Stimulated activated naive CD8-positive, alpha-beta T cell treated with anti-CD3 and anti-CD28 coated beads, Interleukin-15, amount 100 ng/mL, for 72 hours (primary cell): Measurements from ENCODE around the gene NIN.
"Not testable (repeated sequence)": the region's sequence is repeated elsewhere in the genome, so short reads cannot be mapped to it uniquely, and the experiment has no call there.

Source experiments
- ATAC-seq: fragments of 150-1000 bp; cut with Tn5 transposase; 2 replicates; pipeline ENCODE4 v1.10.0; 2021; ENCODE audit warnings: mild to moderate bottlenecking, moderate library complexity
- DNase-seq, 2 donors: peaks; one replicate each; pipeline ENCODE4 v3.0.0; 2021 to 2022
- H3K27ac Mint-ChIP-seq, 2 donors: one replicate each; pipeline ENCODE4 v1.8.0; 2022; ENCODE audit warnings: mild to moderate bottlenecking in 2 of 2, mixed read lengths in 2 of 2, moderate library complexity in 2 of 2
- H3K27me3 Mint-ChIP-seq: one replicate; pipeline ENCODE4 v1.8.0; 2022; ENCODE audit warnings: mixed read lengths
- H3K4me1 Mint-ChIP-seq: one replicate; pipeline ENCODE4 v1.8.0; 2022; ENCODE audit warnings: mild to moderate bottlenecking, mixed read lengths
- H3K4me3 Mint-ChIP-seq, 2 donors: one replicate each; pipeline ENCODE4 v1.8.0; 2022; ENCODE audit warnings: mild to moderate bottlenecking in 2 of 2, mixed read lengths in 2 of 2, moderate library complexity in 1 of 2
- H3K9me3 Mint-ChIP-seq, 2 donors: one replicate each; pipeline ENCODE4 v1.8.0; 2022; ENCODE audit warnings: mixed read lengths in 2 of 2

Gene NIN

DNA sequence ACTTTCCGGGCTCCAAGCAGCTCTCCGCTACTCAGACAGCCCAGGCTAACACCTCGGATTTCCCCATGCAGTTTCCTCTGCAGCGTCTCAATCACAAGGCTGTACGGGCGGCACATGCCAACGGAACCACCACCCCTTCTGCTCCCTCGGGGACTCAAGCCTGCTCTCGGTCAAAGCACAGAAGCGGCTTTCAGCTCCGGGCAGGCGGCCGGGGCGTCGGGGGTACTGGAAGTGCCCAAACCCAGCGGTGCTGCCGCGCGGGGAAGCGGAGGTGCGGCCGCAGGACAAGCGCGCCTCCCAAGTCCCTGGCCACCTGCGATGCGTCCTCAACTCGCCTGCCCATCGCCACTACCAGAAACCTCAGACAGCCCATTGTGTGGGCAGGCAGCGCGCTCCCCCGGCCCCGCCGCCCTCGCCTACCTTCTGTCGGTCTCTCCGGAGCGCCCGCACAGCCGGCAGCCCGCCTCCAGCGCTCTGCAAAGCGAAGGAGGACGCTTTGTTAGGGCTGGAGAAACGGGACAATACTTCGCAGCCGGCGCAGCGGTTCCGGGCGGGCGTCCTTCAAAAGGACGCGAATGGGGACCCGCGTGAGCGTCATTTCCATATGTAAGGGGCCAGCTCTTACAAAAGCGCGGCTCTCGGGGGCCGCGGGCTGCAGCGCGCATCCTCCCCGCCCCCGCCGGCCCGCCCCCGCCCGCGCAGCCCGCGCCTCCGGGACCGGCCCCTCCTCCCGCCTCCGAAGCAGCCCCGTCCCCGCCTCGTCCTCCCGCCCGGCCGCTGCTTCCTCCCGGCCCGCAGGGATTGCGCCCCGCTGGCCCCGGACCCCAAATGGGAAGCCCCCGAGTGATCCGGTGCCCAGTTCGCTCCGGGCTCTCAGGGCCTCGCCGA lies 674 bp downstream of the NIN start:
- DNase-seq (peak; percentile 74 to 78), ATAC-seq (peak; percentile 79)
- Mint-ChIP-seq H3K27me3 (no peaks in the 10 kb centered on the region), H3K27ac (peak overlapping the region; percentile 91 to 92), H3K9me3 (no peaks in the 10 kb centered on the region), H3K4me3 (peak overlapping the region; percentile 94), H3K4me1 (peaks cover 76% of the 10 kb centered on the region)

DNA sequence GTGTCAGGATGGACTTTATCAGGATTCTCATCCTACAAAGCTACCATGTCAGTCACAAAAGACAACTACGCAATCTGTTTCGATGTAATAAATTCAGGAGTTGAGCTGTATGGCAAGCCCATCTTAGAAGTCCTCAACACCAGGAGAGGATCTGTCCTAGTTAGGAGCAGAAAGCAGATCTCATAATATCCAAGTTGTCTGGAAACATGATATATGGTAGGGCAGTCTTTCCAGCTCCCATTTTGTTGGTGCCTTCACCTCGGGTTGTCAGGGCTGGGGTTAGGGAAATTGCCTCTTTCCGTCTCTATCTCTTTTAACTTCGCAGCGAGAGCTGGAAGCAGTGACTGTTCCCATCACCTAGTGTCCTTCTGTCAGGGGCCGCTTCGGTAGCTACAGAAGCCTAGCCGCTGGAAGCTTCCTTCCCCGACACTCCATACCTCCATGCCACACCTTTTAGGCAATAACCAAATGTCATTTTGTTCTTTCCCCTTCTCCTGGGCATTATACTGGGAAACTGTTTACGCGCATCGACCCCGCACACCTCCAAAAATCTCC lies 1.4 kb downstream of the NIN start:
- H3K27ac Mint-ChIP-seq, result peak overlapping the region; percentile 78 to 91
- peak overlapping the region; percentile 94 for H3K4me3 Mint-ChIP-seq
- peaks cover 76% of the 10 kb centered on the region for H3K4me1 Mint-ChIP-seq
- no peaks in the 10 kb centered on the region for H3K27me3 Mint-ChIP-seq
- DNase-seq, result no peak
- ATAC-seq, result peak; percentile 1
- no peaks in the 10 kb centered on the region for H3K9me3 Mint-ChIP-seq

DNA sequence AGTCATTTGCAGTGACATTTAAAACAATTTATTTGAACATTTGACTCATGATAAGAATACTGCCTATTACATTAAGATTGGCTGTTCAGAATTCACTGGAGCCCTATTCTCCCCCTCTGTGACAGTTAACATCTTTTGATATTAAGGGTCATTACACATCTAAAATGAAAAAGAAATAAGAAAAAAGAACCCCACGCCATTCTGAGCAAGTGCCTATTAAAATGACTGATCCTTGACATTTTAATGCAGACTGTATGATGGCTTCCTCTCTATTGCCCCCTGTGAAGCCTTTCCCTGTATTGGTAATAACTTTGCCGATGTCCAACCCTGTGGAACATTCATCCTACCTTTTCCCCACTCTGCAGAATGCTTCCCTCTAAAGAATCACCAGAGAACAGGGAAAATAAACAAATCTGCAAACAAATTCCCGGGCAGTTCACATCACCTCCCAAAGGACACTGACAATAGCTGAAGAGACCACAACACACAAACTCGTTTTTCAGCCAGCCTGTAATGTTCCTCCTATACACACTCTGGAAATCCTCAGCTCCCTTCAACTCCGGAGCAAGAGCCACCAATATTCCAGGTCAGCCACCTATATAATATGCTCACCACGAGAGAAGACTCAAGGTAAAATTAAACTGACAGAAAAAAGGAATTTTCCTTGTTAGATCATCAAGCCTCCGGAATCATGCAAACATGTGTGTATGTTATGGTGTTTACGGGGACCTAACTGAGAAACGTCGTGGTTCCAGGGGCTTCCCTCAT lies 2.1 kb downstream of the NIN start:
- Mint-ChIP-seq H3K4me3 (peak overlapping the region; percentile 94), H3K9me3 (no peaks in the 10 kb centered on the region), H3K27me3 (no peaks in the 10 kb centered on the region), H3K27ac (peak overlapping the region; percentile 20 to 53), H3K4me1 (peaks cover 76% of the 10 kb centered on the region)
- no peak for DNase-seq
- no peak for ATAC-seq

DNA sequence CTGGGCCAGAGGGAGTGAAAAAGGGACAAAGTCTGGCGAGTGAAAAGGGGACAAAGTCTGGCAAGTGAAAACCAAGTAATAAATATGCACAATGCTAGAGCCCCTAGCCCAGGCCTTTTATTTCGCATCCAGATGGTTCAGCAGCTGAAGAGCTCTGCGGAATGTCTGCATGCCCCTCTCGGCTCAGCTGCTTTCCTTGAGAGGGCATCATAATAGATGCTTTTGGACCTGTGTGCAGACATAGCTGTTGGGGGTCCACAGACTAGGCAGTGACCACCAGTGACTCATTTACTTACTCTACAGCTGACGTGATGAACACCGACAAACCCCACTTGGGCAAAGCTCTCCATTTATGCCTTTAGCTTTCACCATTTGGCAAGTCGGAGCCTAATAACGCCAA lies 4.3 kb downstream of the NIN start:
- no peak for ATAC-seq
- no peaks in the 10 kb centered on the region for H3K9me3 Mint-ChIP-seq
- peaks cover 80% of the 10 kb centered on the region for H3K4me1 Mint-ChIP-seq
- no peaks in the 10 kb centered on the region for H3K27me3 Mint-ChIP-seq
- H3K4me3 Mint-ChIP-seq, result no peak overlapping the region
- no peak for DNase-seq
- H3K27ac Mint-ChIP-seq, result no peak overlapping the region

DNA sequence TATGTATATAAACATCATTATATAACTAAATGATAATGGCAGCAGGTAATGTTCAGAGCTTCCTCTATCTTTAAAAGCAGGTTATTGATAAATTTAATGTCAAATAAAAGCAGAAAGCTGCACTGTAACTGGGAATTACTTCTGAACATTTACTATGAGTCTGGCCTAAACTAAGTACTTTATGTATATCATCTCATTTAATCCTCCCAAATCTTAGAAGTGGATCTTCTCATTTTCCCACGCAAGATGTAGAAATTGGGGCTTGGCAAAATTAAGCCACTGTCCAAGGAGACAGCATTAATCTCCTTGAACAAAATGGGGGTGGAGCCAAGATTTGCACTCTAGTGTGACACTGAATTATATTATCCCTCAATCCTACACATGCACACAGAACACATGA lies 5.7 kb downstream of the NIN start:
- no peak overlapping the region for H3K4me3 Mint-ChIP-seq
- peaks cover 91% of the 10 kb centered on the region for H3K4me1 Mint-ChIP-seq
- H3K27ac Mint-ChIP-seq, result no peak overlapping the region
- no peak for DNase-seq
- no peak for ATAC-seq
- no peaks in the 10 kb centered on the region for H3K9me3 Mint-ChIP-seq
- no peaks in the 10 kb centered on the region for H3K27me3 Mint-ChIP-seq

DNA sequence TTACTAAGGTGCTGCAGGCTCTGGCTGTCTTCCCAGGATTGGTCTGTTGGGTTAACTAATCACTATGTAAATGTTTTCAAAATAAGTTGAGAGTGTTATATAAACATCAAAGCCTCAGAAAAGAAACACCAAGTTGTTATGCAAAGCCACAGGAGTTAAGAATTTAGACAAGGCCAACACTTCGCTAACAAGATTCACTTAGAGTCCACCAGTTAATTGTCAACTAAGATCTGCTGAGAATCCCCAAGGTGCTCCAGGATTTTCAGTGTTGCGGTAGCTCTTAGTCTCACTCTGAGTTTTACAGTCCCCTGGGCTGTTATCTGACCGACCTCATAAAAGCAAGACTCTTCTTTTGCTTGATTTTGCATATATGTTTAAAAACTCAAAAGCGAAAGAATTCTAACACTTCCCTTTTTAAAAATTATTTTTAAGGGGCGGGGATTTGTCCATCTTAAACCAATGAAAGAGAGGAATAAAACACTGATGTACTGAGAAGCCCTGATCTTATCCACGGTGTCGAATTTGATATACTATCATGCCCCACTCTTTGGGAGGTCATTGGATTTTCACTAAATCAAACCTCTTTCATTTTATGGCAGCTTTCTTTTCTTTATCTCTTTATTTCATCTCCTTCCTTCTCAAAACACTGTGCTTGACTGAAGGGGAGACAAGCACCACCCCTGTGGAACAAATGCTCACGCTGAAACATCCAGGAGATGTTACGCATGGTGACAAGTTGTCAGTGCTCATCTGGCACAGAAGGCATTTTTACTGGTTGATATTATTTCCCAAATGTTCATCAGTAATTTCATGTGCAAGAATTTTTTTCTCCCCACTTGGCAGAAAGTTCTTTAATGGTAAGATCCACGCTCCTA lies 7.0 kb downstream of the NIN start:
- Mint-ChIP-seq H3K4me1 (peaks cover 96% of the 10 kb centered on the region), H3K27ac (peak overlapping the region; percentile 54 to 93), H3K9me3 (peaks cover 0 to 4% of the 10 kb centered on the region in 2 donors), H3K27me3 (no peaks in the 10 kb centered on the region), H3K4me3 (peak overlapping the region; percentile 77 to 86)
- ATAC-seq (no peak), DNase-seq (no peak)

DNA sequence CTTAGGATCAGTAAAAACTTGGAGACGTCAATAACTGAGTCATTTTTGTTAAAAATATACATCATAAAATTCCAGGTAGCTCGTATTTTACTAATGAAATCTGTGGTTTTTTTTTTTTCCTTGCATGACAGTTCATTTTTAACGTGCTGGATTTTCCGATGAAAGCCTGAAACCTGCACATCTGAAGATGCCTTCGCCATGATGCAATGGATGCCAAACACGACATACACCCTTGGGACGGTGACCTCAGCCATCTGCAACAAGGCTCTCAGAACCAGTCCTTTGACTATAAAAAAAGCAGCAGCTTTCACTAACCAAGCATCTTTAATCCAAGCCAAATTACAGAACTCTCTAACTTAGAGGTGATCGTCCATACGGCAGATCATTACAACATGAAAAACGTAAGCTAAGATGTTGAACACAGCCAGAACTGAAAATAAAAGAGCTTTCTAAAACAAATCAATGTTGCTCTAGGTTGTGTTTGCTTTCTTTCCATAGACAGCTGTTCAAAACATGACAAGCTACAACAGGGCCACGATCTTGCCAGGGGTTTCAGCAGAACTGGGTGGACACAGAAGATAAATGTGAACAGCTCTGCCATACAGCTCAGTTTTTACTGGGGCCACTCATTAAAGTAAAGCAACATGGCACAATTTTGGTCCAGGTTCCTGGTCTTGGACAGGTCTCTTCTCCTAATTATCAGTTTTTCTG lies 7.8 kb downstream of the NIN start:
- Mint-ChIP-seq H3K27ac (peak overlapping the region; percentile 93 to 95), H3K9me3 (peaks cover 0 to 4% of the 10 kb centered on the region in 2 donors), H3K4me1 (peaks cover 93% of the 10 kb centered on the region), H3K27me3 (no peaks in the 10 kb centered on the region), H3K4me3 (peak overlapping the region; percentile 77 to 86)
- DNase-seq (no peak), ATAC-seq (no peak)

DNA sequence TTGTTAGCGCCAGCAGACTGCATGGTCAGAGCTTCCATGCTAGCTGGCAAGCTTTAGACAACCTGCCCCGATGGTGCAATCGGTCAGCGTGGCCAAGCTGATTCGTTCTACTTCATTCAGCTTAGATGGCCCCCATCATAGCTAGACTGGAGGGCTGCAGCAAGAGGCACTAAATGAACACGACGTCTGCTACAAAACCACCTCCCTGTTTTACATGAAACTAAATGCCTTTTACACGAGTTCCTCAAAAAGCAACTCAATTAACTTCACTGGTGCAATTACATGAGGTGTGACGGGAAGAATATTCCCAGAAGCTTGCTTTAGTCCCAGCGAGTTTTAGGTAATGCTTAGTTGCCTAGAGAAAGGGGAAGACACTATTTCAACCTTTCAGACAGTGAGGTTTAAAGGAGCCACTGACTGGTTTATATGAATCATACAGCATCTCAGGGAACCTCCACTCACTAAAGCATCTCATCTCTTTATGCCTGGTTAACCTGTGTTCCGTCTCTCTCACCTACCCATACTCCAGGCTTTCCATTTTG lies 8.4 kb downstream of the NIN start:
- DNase-seq, result peak; percentile 19 to 36
- peaks cover 0 to 4% of the 10 kb centered on the region in 2 donors for H3K9me3 Mint-ChIP-seq
- peak; percentile 83 for ATAC-seq
- H3K27me3 Mint-ChIP-seq, result no peaks in the 10 kb centered on the region
- peak overlapping the region; percentile 93 to 95 for H3K27ac Mint-ChIP-seq
- peak overlapping the region; percentile 77 to 86 for H3K4me3 Mint-ChIP-seq
- H3K4me1 Mint-ChIP-seq, result peaks cover 89% of the 10 kb centered on the region

DNA sequence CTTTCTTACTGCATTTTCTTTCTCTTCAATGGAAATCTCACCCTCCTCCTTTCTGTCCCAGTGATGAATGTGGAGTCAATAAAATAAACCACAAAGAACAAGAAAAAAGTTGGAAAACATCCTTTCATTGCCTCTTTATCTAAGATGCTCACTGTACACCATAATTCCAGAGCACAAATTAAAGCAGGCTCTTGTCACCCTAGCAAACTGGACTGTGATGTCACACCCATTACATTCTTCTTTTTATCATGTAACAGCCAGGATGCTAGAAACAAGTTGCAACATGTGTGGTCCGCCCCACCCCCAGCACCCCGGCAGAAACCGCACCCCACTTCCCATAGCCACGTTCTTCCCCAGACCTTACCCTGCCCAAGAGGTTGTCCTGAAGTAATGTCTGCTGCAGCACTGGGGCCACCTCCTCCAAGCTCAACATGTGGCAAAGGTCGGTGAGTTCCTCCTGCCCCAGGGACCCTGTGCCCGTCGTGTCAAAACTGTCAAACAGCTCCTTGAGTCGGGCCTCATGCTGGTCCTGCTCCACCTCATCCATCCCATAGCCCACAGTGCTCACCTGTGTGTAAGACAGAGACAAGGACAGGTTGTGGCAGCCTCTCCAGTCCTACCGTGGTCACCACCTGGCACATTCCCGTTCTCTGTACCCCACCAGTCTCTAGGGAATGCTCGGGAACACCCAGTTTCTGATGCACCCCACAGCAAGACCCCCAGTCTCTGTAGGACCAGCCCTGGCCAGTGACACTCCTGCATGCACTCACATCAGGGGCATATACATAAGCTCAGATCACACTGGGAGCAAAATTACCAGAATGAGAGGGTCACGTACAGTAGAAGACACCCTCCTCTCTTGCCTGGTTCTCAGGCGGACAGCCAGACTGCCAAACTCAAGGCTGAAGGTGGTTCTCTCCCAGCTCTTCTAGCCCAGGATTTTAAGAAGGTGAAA lies 9.2 kb downstream of the NIN start:
- ATAC-seq (peak; percentile 76), DNase-seq (peak; percentile 32 to 67)
- H3K9me3 Mint-ChIP-seq, result peaks cover 0 to 4% of the 10 kb centered on the region in 2 donors
- peak overlapping the region; percentile 77 to 86 for H3K4me3 Mint-ChIP-seq
- H3K27me3 Mint-ChIP-seq, result no peaks in the 10 kb centered on the region
- peak overlapping the region; percentile 93 to 96 for H3K27ac Mint-ChIP-seq
- H3K4me1 Mint-ChIP-seq, result peaks cover 87% of the 10 kb centered on the region

DNA sequence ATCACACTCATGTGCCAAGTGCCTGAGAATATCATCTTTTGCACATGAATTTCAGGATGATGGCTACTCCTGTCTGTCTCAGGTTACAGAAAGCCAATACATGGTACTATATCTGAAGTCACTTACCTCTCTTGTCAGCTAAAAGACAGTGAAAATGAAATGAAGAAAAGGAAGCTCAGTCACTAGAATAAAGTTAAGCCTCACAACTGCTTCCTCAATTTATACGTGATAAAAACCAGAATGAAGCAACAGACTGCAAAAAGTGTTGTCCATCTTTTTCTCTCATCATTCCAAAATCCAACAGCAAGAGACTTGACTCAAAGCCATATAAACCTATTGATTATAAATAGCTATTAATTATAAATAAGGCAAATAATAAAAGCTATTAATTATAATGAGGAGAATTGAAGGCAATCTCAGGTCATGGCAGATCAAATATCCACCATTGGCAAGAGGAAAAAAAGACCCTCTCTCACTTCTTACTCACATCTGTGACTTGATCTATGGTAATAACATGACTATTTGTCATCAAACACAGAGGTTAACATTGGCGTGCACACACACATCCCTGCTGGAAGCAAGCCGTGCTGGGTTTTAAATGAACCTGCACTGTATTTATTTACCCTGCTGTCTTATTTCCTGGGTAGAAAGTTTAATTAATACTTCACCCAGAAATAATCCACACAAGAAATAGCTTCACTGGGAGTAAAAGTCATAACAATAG lies 10.0 kb downstream of the NIN start:
- no peaks in the 10 kb centered on the region for H3K27me3 Mint-ChIP-seq
- H3K27ac Mint-ChIP-seq, result peak overlapping the region; percentile 93 to 96
- peak overlapping the region; percentile 77 to 86 for H3K4me3 Mint-ChIP-seq
- H3K4me1 Mint-ChIP-seq, result peaks cover 88% of the 10 kb centered on the region
- no peak for DNase-seq
- peaks cover 0 to 4% of the 10 kb centered on the region in 2 donors for H3K9me3 Mint-ChIP-seq
- no peak for ATAC-seq

DNA sequence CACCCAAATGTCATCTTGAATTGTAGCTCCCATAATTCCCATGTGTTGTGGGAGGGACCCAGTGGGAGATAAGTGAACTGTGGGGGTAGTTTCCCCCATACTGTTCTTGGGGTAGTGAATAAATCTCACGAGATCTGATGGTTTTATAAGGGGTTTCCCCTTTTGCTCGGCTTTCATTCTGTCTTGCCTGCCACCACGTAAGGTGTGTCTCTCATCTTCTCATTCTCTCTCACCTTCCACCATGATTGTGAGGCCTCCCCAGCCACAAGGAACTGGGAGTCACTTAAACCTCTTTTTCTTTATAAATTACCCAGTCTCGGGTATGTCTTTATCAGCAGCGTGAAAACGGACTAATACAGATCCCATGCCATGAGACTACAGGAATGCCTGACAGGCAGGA lies 11.7 kb downstream of the NIN start:
- DNase-seq, result peak in 1 of 2 donors; percentile 30
- Mint-ChIP-seq H3K4me1 (peaks cover 84% of the 10 kb centered on the region), H3K9me3 (peaks cover 11 to 14% of the 10 kb centered on the region in 2 donors), H3K27ac (peak overlapping the region in 1 of 2 donors; percentile 76), H3K4me3 (peak overlapping the region in 1 of 2 donors; percentile 20)
- H3K27me3 Mint-ChIP-seq, result not testable (repeated sequence)
- peak; percentile 31 for ATAC-seq

DNA sequence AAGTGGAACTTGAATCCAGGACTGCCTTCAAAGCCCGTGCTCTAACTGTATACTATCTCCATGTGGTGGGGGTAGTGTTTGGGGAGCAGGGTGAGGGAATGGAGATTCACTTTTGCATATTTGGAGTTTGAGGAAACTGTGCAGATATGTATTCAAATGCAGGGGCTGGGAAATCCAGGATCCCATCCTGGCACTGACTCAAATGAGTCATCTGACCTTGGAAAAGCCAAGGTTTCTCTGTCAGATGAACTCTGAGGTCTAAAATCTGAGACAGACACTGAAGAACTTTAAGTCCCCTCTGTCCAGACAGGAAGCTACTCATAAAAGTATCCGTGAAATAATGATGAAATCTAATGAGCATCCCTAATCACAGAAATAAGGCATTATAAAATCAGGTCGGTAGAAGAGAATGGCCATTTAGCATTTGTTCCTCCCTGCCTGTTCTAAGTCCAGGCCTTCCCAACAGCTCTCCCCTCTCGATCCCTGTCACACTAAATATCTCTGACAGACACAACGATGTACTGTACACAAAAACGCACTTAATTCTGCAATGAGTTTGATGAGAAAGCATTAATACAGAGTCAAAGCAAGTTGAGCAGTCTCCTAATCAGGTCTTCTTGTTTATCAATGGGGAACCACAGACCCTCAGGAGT lies 14.4 kb downstream of the NIN start:
- Mint-ChIP-seq H3K4me1 (peaks cover 83% of the 10 kb centered on the region), H3K9me3 (peaks cover 13 to 17% of the 10 kb centered on the region in 2 donors), H3K4me3 (no peak overlapping the region), H3K27ac (no peak overlapping the region), H3K27me3 (no peaks in the 10 kb centered on the region)
- DNase-seq (no peak), ATAC-seq (no peak)
